SK-N-SH treated with all-trans-retinoic acid at 6 μM for 48 hours (cell line): Measurements from ENCODE around the gene TP53BP2.
A peak's percentile ranks its signal among the peaks of the same experiment; 100 is the strongest.

Experiments used
- ATAC-seq: fragments of 200-7000 bp; cut with Tn5 transposase; 3 replicates; pipeline ENCODE4 v1.9.1; 2020; ENCODE audit warnings: mild to moderate bottlenecking, moderate library complexity
- ARNTL ChIP-seq: fragments of 450-650 bp; formaldehyde crosslinking; IDR thresholded peaks from 2 replicates; pipeline ENCODE4 v1.5.0; 2020; ENCODE audit warnings: low read depth, mild to moderate bottlenecking, moderate library complexity, borderline replicate concordance
- BACH2 ChIP-seq: fragments of 250-450 bp; sonication (Bioruptor Pico); IDR thresholded peaks from 2 replicates; pipeline ENCODE4 v1.9.0; 2021; ENCODE audit warnings: mild to moderate bottlenecking, borderline replicate concordance
- CSDC2 ChIP-seq: fragments of 250-450 bp; sonication (Bioruptor Pico); IDR thresholded peaks from 2 replicates; pipeline ENCODE4 v1.5.0; 2020; ENCODE audit warnings: mild to moderate bottlenecking, moderate library complexity
- CSRNP3 ChIP-seq: fragments of 250-450 bp; sonication (Bioruptor Pico); IDR thresholded peaks from 2 replicates; pipeline ENCODE4 v1.5.1; 2021; ENCODE audit warnings: mild to moderate bottlenecking, moderate library complexity
- ESRRG ChIP-seq: fragments of 250-450 bp; sonication (Bioruptor Pico); IDR thresholded peaks from 2 replicates; pipeline ENCODE4 v1.6.1; 2021; ENCODE audit warnings: mild to moderate bottlenecking
- GLIS3 ChIP-seq: fragments of 250-450 bp; sonication (Bioruptor Pico); IDR thresholded peaks from 2 replicates; pipeline ENCODE4 v1.5.0; 2020; ENCODE audit warnings: mild to moderate bottlenecking, moderate library complexity
- ISL1 ChIP-seq: fragments of 250-450 bp; sonication (Bioruptor Pico); IDR thresholded peaks from 2 replicates; pipeline ENCODE4 v2.1.2; 2022; ENCODE audit warnings: mild to moderate bottlenecking, moderate library complexity
- OSR1 ChIP-seq: fragments of 250-450 bp; sonication (Bioruptor Pico); IDR thresholded peaks from 2 replicates; pipeline ENCODE4 v1.8.0; 2022; ENCODE audit warnings: moderate library complexity, mild to moderate bottlenecking, inconsistent platforms
- PPARA ChIP-seq: fragments of 250-450 bp; sonication (Bioruptor Pico); IDR thresholded peaks from 2 replicates; pipeline ENCODE4 v1.5.0; 2020; ENCODE audit warnings: mild to moderate bottlenecking, borderline replicate concordance
- RARB ChIP-seq: fragments of 250-450 bp; sonication (Bioruptor Pico); IDR thresholded peaks from 2 replicates; pipeline ENCODE4 v1.8.0; 2021; ENCODE audit warnings: mild to moderate bottlenecking, moderate library complexity
- SNAI2 ChIP-seq: fragments of 250-450 bp; sonication (Bioruptor Pico); IDR thresholded peaks from 2 replicates; pipeline ENCODE4 v1.5.0; 2020; ENCODE audit warnings: mild to moderate bottlenecking, moderate library complexity
- TCF4 ChIP-seq: fragments of 250-450 bp; sonication (Bioruptor Pico); IDR thresholded peaks from 2 replicates; pipeline ENCODE4 v1.8.0; 2021; ENCODE audit warnings: mild to moderate bottlenecking, moderate library complexity, borderline replicate concordance
- TOX ChIP-seq: fragments of 250-450 bp; sonication (Bioruptor Pico); IDR thresholded peaks from 2 replicates; pipeline ENCODE4 v1.8.0; 2021; ENCODE audit warnings: mild to moderate bottlenecking, moderate library complexity, borderline replicate concordance
- ZC3H10 ChIP-seq: fragments of 250-450 bp; sonication (Bioruptor Pico); IDR thresholded peaks from 2 replicates; pipeline ENCODE4 v1.5.1; 2021; ENCODE audit warnings: mild to moderate bottlenecking, moderate library complexity
- ZFP3 ChIP-seq: fragments of 250-450 bp; sonication (Bioruptor Pico); IDR thresholded peaks from 2 replicates; pipeline ENCODE4 v1.5.0; 2020; ENCODE audit warnings: mild to moderate bottlenecking, moderate library complexity
- ZFP30 ChIP-seq: fragments of 450-650 bp; formaldehyde crosslinking; IDR thresholded peaks from 2 replicates; pipeline ENCODE4 v1.5.0; 2022; ENCODE audit warnings: mild to moderate bottlenecking, moderate library complexity
- ZNF565 ChIP-seq: fragments of 450-650 bp; formaldehyde crosslinking; conservative IDR thresholded peaks from 2 replicates; pipeline ENCODE4 v1.5.0; 2020; ENCODE audit warnings: low read depth, mild to moderate bottlenecking, moderate library complexity
- ZNF70 ChIP-seq: fragments of 450-650 bp; formaldehyde crosslinking; IDR thresholded peaks from 2 replicates; pipeline ENCODE4 v1.5.0; 2020; ENCODE audit warnings: mild to moderate bottlenecking, moderate library complexity
- TF ChIP-seq, protein P1 (sequence below): fragments of 250-450 bp; sonication (Bioruptor Pico); IDR thresholded peaks from 2 replicates; pipeline ENCODE4 v1.8.0; 2021; ENCODE audit warnings: low read depth, mild to moderate bottlenecking, moderate library complexity, borderline replicate concordance
- TF ChIP-seq, protein P2 (sequence below): fragments of 250-450 bp; sonication (Bioruptor Pico); IDR thresholded peaks from 2 replicates; pipeline ENCODE4 v1.8.0; 2020; ENCODE audit warnings: mild to moderate bottlenecking, moderate library complexity, borderline replicate concordance

Gene TP53BP2

DNA sequence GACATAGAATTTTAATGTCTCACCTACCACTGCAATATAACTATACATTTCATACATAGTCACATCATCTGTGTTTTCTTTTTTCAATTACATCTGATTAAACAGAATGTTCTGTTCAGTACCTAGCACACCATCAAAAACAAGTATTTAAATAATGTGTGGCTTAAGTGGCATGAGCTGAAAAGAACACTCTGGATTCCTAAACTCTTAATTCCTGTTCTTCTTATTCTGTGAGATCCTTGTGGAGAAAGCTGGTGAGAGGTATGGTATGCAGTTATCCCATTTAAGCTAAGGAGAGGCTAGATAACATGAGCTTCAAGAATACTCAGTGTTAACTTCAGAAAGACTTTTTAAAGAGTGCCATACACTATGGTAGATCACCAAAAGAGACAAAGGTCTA lies 5.5 kb downstream of the TP53BP2 start:
- ATAC-seq, result no peak
- TF ChIP-seq SNAI2 (CRISPR knock-in tag) (no peak), GLIS3 (CRISPR knock-in tag) (no peak), ZNF565 (CRISPR knock-in tag) (no peak), RARB (CRISPR knock-in tag) (no peak), ZNF70 (no peak), ZC3H10 (CRISPR knock-in tag) (no peak)
- TF ChIP-seq, protein P1, sequence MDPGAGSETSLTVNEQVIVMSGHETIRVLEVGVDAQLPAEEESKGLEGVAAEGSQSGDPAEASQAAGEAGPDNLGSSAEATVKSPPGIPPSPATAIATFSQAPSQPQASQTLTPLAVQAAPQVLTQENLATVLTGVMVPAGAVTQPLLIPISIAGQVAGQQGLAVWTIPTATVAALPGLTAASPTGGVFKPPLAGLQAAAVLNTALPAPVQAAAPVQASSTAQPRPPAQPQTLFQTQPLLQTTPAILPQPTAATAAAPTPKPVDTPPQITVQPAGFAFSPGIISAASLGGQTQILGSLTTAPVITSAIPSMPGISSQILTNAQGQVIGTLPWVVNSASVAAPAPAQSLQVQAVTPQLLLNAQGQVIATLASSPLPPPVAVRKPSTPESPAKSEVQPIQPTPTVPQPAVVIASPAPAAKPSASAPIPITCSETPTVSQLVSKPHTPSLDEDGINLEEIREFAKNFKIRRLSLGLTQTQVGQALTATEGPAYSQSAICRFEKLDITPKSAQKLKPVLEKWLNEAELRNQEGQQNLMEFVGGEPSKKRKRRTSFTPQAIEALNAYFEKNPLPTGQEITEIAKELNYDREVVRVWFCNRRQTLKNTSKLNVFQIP, result no peak

DNA sequence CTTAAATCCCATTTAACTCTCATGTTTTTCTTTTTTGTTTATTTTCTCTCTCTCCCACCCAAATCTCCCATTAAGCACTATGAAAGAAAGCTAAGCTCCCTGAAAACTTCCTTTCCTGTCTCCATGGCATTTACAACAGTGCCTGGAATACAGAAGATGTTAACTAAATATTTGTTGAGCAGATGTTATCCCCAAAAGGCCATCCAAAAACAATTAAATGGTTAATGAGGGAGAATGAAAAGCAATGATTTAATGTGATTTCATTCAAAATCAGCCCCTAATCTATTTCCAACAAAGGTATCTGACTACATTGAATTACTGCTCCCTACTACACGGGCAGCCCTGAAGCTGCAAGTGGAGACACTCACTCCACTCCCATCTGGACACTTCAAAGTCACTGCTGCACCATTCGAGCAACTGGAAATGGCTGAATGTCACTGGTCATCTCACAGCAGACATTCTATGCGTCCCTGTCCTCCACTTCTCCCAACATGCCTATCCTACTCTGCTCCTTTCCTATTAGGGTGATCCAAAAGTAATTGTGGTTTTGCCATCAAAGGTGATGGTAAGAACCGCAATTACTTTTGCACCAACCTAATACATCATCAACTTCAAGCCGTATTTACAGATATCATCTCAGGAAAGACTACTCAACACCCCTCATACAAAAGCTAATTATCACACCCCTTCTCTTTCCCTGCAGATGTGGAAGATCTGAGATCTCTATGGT lies 7.5 kb downstream of the TP53BP2 start:
- ATAC-seq, result no peak
- TF ChIP-seq, protein P1, result no peak
- TF ChIP-seq ZC3H10 (CRISPR knock-in tag) (no peak), BACH2 (CRISPR knock-in tag) (no peak), ZNF70 (no peak), PPARA (CRISPR knock-in tag) (no peak), CSDC2 (CRISPR knock-in tag) (no peak), ARNTL (CRISPR knock-in tag) (no peak), CSRNP3 (CRISPR knock-in tag) (no peak), ZFP30 (CRISPR knock-in tag) (no peak), ISL1 (CRISPR knock-in tag) (no peak), SNAI2 (CRISPR knock-in tag) (no peak), GLIS3 (CRISPR knock-in tag) (no peak), TOX (CRISPR knock-in tag) (no peak), ESRRG (CRISPR knock-in tag) (no peak), RARB (CRISPR knock-in tag) (no peak)
- TF ChIP-seq, protein P2, sequence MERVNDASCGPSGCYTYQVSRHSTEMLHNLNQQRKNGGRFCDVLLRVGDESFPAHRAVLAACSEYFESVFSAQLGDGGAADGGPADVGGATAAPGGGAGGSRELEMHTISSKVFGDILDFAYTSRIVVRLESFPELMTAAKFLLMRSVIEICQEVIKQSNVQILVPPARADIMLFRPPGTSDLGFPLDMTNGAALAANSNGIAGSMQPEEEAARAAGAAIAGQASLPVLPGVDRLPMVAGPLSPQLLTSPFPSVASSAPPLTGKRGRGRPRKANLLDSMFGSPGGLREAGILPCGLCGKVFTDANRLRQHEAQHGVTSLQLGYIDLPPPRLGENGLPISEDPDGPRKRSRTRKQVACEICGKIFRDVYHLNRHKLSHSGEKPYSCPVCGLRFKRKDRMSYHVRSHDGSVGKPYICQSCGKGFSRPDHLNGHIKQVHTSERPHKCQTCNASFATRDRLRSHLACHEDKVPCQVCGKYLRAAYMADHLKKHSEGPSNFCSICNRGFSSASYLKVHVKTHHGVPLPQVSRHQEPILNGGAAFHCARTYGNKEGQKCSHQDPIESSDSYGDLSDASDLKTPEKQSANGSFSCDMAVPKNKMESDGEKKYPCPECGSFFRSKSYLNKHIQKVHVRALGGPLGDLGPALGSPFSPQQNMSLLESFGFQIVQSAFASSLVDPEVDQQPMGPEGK (CRISPR knock-in tag), result no peak

- no peak for ATAC-seq
- TF ChIP-seq ZNF70, result no peak
- TF ChIP-seq CSRNP3 (CRISPR knock-in tag), result no peak
- TF ChIP-seq ZFP3 (CRISPR knock-in tag), result no peak
- TF ChIP-seq OSR1 (CRISPR knock-in tag), result no peak
Measured at GRCh38 chr1:223837687-223838086, 8.1 kb downstream of the TP53BP2 start.

- ATAC-seq, result peak; percentile 77
- TF ChIP-seq ISL1 (CRISPR knock-in tag) (no peak), ZNF565 (CRISPR knock-in tag) (no peak), CSDC2 (CRISPR knock-in tag) (no peak), BACH2 (CRISPR knock-in tag) (no peak), ARNTL (CRISPR knock-in tag) (no peak), PPARA (CRISPR knock-in tag) (no peak), ZC3H10 (CRISPR knock-in tag) (no peak), TCF4 (no peak), RARB (CRISPR knock-in tag) (no peak)
- TF ChIP-seq, protein P2 (CRISPR knock-in tag), result no peak
Measured at GRCh38 chr1:223837206-223837605, 8.5 kb downstream of the TP53BP2 start.
